Natural killer cell (primary cell): Measurements from ENCODE around the gene ALK. TPM values are rescaled to one million over a fixed set of nuclear protein-coding genes. Genes with fewer than 3 reads are reported as not detected.

Source experiments
- ATAC-seq, 3 donors: fragments of 150-1000 bp in 2 of 3; fragments of 200-7000 bp in 1 of 3; cut with Tn5 transposase; 1 replicate in 1 of 3; 2 replicates in 2 of 3; pipeline ENCODE4 v1.10.0; 2021; ENCODE audit warnings: mild to moderate bottlenecking in 2 of 3, moderate library complexity in 2 of 3
- DNase-seq, 2 donors: peaks; one replicate each; pipeline versions ENCODE4 v3.0.0 to v3.0.0-alpha.2; 2013 to 2021; ENCODE audit warnings: mixed read lengths in 1 of 2
- H3K27ac ChIP-seq: one replicate; pipeline ENCODE4 v1.5.1; 2013; ENCODE audit warnings: mild to moderate bottlenecking, low read length
- H3K27me3 ChIP-seq: one replicate; pipeline ENCODE4 v1.6.1; 2013; ENCODE audit warnings: low read length; ENCODE audit not compliant: control insufficient read depth, insufficient read depth
- H3K36me3 ChIP-seq: one replicate; pipeline ENCODE4 v1.6.1; 2013; ENCODE audit warnings: low read length; ENCODE audit not compliant: control insufficient read depth, insufficient read depth
- H3K4me1 ChIP-seq: one replicate; pipeline ENCODE4 v1.6.1; 2013; ENCODE audit warnings: low read length; ENCODE audit not compliant: control insufficient read depth, insufficient read depth
- H3K4me3 ChIP-seq: one replicate; pipeline ENCODE4 v1.5.1; 2013; ENCODE audit warnings: low read length
- H3K9me3 ChIP-seq: one replicate; pipeline ENCODE4 v1.6.1; 2013; ENCODE audit warnings: low read length; ENCODE audit not compliant: control insufficient read depth, insufficient read depth
- H3K27ac Mint-ChIP-seq, 2 donors: one replicate each; pipeline ENCODE4 v1.8.0; 2022; ENCODE audit warnings: mild to moderate bottlenecking in 2 of 2, mixed read lengths in 2 of 2, moderate library complexity in 1 of 2
- H3K27me3 Mint-ChIP-seq, 2 donors: one replicate each; pipeline ENCODE4 v1.8.0; 2022; ENCODE audit warnings: low read depth in 2 of 2, mixed read lengths in 2 of 2
- H3K36me3 Mint-ChIP-seq: one replicate; pipeline ENCODE4 v1.8.0; 2022; ENCODE audit warnings: mixed read lengths
- H3K4me1 Mint-ChIP-seq, 2 donors: one replicate each; pipeline ENCODE4 v1.8.0; 2022; ENCODE audit warnings: mixed read lengths in 2 of 2
- H3K4me3 Mint-ChIP-seq: one replicate; pipeline ENCODE4 v1.8.0; 2022; ENCODE audit warnings: mild to moderate bottlenecking, moderate library complexity, mixed read lengths
- H3K9me3 Mint-ChIP-seq, 2 donors: one replicate each; pipeline ENCODE4 v1.8.0; 2022; ENCODE audit warnings: mixed read lengths in 2 of 2
- CTCF ChIP-seq: fragments of 200-600 bp; IDR thresholded peaks from one replicate; pipeline ENCODE4 v1.8.0; 2022; ENCODE audit warnings: antibody characterized with exemption
- WGBS: methylation state at CpG from one replicate; pipeline ENCODE4 v1.1.7; 2013; ENCODE audit warnings: missing lambda C conversion rate; ENCODE audit not compliant: insufficient coverage; 5-methylcytosine and 5-hydroxymethylcytosine counted together
- intact Hi-C: fragments of 100-400 bp; cut with micrococcal nuclease; formaldehyde crosslinking; loops from one replicate; pipeline ENCODE4 v1.14.2; 2022
- total RNA-seq, 4 donors: library from RNA; stranded (reverse); fragments of 120-200 nt in 1 of 4; gene quantifications; one replicate each; pipeline versions ENCODE4 v1.2.3 to v1.2.4, GENCODE V29; 2013 to 2022

The ALK gene
- total RNA-seq, 3 donors from 2014 or later (not counting 1 experiment from before 2014, with no cell fraction given) = not detected

- ATAC-seq = no peak
Measured at GRCh38 chr2:29780906-29781305, 140.5 kb downstream of the ALK start.

DNA sequence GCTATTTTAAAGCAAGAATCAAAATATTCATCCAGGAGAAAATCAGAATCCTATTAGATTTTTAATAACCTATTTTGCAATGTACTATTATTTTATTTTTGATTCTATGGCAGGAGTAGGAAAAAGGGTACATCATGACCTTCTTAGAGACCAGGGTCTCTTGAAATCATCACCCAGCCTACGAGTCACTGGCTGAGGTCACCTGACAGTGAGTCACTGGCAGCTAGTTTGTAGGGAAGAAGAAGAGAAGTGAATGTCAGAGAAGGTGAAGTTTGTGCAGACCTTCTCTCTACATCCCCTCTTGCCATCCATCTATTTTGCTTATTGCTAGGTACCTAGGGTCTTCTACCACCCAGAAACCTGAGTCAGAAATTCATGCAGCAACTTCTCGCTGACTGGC, 144.2 kb downstream of the ALK start:
- H3K27me3 Mint-ChIP-seq = peaks cover 10 to 17% of the 10 kb centered on the region in 2 donors
- H3K4me3 ChIP-seq = no peak overlapping the region

More at GRCh38 chr2:29780906-29781305, 140.5 kb downstream of the ALK start:
- H3K36me3 ChIP-seq = no peaks in the 10 kb centered on the region
- WGBS = 84% methylated on average over 1 of the region's 1 CpG
- no peaks in the 10 kb centered on the region for H3K4me1 ChIP-seq
- Mint-ChIP-seq H3K36me3 (no peaks in the 10 kb centered on the region), H3K27ac (no peak overlapping the region), H3K4me1 (no peaks in the 10 kb centered on the region), H3K4me3 (no peak overlapping the region), H3K9me3 (no peaks in the 10 kb centered on the region), H3K27me3 (peaks cover 8 to 18% of the 10 kb centered on the region in 2 donors)
- no peak for DNase-seq
- H3K9me3 ChIP-seq = no peaks in the 10 kb centered on the region
- no peak overlapping the region for H3K27ac ChIP-seq
- no peak overlapping the region for H3K4me3 ChIP-seq
- TF ChIP-seq CTCF = no peak
- H3K27me3 ChIP-seq = no peaks in the 10 kb centered on the region
- intact Hi-C loops = no loop called here

DNA sequence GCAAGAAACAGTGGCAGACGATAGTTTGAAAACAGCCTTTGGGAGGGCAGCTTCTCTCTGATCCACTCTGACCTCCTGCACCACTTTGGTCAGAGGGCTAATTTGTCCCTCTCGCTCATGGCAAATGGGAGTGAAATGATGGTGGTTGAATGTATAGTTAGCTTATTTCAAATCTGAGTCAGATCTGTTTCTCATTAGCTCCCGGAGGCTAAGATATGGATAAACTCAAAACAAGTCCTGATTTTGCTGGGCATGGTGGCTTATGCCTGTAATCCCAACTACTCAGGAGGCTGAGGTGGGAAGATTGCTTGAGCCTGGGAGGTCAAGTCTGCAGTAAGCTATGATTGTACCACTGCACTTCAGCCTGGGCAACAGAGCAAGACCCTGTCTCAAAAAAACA, 145.0 kb downstream of the ALK start:
- H3K36me3 Mint-ChIP-seq = no peaks in the 10 kb centered on the region
- DNase-seq (no peak), ATAC-seq (no peak)
- no peaks in the 10 kb centered on the region for H3K9me3 ChIP-seq
- no peak for TF ChIP-seq CTCF
- H3K9me3 Mint-ChIP-seq = no peaks in the 10 kb centered on the region
- no peaks in the 10 kb centered on the region for H3K4me1 ChIP-seq
- no peaks in the 10 kb centered on the region for H3K36me3 ChIP-seq
- no peaks in the 10 kb centered on the region for H3K27me3 ChIP-seq
- intact Hi-C loops = no loop called here
- 85% methylated on average over 2 of the region's 3 CpGs for WGBS
- no peak overlapping the region for H3K27ac Mint-ChIP-seq
- no peak overlapping the region for H3K4me3 Mint-ChIP-seq
- no peak overlapping the region for H3K27ac ChIP-seq
- no peak overlapping the region for H3K4me3 ChIP-seq
- peaks cover 10 to 19% of the 10 kb centered on the region in 2 donors for H3K27me3 Mint-ChIP-seq
- H3K4me1 Mint-ChIP-seq = no peaks in the 10 kb centered on the region

More for the DNA sequence above, 144.2 kb downstream of the ALK start:
- Mint-ChIP-seq H3K36me3 (no peaks in the 10 kb centered on the region), H3K27ac (no peak overlapping the region), H3K4me1 (no peaks in the 10 kb centered on the region), H3K4me3 (no peak overlapping the region), H3K9me3 (no peaks in the 10 kb centered on the region)
- Histone ChIP-seq H3K27ac (no peak overlapping the region), H3K4me1 (no peaks in the 10 kb centered on the region), H3K36me3 (no peaks in the 10 kb centered on the region), H3K9me3 (no peaks in the 10 kb centered on the region), H3K27me3 (no peaks in the 10 kb centered on the region)
- no peak for DNase-seq
- intact Hi-C loops = no loop called here
- WGBS = 51% methylated on average over 2 of the region's 2 CpGs
- TF ChIP-seq CTCF = no peak
- no peak for ATAC-seq

DNA sequence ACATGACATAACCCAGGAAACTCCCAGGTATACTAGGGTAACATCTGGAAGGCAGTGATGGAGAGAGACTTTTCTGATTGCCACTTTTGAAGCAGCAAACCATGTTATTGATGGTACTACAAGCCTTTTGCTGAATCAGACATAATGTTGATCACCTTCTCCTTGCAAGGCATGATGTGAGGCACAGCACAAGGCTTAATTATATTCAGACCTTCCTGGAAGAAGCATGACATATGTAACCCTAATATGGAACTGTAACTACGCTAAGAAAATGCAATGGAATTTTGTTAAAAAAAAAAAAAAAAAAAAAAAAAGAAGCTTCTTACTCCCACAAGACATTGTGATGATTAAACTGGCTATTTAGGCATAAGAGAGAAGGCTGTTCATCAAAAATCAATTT, 145.4 kb downstream of the ALK start:
- H3K9me3 Mint-ChIP-seq = no peaks in the 10 kb centered on the region
- Histone ChIP-seq H3K4me3 (no peak overlapping the region), H3K9me3 (no peaks in the 10 kb centered on the region), H3K4me1 (no peaks in the 10 kb centered on the region), H3K36me3 (no peaks in the 10 kb centered on the region), H3K27ac (no peak overlapping the region), H3K27me3 (no peaks in the 10 kb centered on the region)
- no peak overlapping the region for H3K4me3 Mint-ChIP-seq
- no peaks in the 10 kb centered on the region for H3K36me3 Mint-ChIP-seq
- no peak overlapping the region for H3K27ac Mint-ChIP-seq
- no peak for ATAC-seq
- H3K4me1 Mint-ChIP-seq = no peaks in the 10 kb centered on the region
- DNase-seq = no peak
- no peak for TF ChIP-seq CTCF
- peaks cover 11 to 19% of the 10 kb centered on the region in 2 donors for H3K27me3 Mint-ChIP-seq
- WGBS = no CpG with 5 or more reads among the region's 1 CpG
- intact Hi-C loops = no loop called here
